Tongue (tissue), 2 donors: ENCODE data around the gene DPEP2NB. TPM values are rescaled to one million over a fixed set of nuclear protein-coding genes. Genes with fewer than 3 reads are reported as not detected.
"Not testable (repeated sequence)": the region's sequence is repeated elsewhere in the genome, so short reads cannot be mapped to it uniquely, and the experiment has no call there.

Source experiments
- DNase-seq: peaks from one replicate; pipeline ENCODE4 v3.0.0-alpha.2; 2015
- total RNA-seq: library from RNA; depleted of rRNA; stranded (reverse); fragments of >200 nt; gene quantifications from one replicate; pipeline ENCODE4 v1.2.3, GENCODE V29; 2014

DPEP2NB gene, protein sequence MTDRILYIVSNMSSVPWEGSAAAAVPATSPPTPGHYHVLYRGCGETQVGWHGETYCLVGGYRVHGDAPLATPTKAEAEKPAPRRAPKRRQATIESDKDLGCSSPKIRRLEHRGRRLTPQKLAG
- not detected for total RNA-seq

DNA sequence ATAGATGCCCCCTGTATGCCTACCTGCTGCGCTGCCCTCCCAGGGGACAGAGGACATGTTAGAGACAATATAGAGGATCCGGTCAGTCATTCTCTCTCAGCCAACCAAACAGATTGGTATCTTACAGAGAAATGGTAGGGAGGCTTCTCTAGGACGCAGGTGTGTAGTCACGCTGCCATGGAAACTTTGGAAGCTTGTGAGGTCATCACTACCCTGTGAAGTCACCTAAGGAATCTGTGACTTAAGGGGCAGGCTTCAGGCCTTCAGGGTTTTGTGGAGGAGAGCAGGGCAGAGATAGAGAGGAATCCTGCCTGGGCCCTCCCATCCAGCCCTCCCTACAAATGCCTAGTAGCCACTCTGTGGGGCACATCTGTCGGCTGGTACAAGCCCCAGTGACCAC lies at the start of gene DPEP2NB:
Gene DPEP2NB (minus strand): TSS at position 231 of the 400 bp plus-strand sequence. CDS start 141 bp downstream, at position 90.
- DNase-seq: no peak

DNA sequence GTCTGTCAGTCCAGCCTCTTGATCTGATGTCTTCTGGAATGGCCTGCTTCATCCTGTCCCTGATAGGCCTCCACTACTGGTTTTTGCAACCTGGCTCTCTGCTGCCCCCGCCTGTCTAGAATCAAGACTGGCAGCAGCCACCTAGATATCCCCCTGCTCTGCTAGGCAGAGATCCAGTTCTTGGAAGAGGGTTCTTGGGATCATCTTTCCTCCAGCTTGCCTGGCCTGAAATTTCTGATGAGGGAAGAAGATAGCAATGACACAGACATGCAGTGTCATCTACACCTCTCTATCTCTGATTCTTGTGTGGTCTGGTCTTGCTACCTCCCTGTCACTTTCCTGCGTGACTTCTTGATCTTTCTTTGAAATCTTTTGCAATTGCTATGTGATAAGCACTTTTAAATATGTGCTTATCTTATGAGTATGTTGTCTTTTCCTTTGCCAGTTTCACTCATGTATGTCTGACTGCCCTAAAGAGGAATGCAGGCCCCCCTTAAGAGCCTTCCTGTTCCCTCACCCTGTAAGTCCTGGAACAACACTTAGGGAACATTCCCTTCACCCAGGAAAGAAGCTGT lies 49.2 kb upstream of the DPEP2NB start:
- peak; percentile 79 for DNase-seq

DNA sequence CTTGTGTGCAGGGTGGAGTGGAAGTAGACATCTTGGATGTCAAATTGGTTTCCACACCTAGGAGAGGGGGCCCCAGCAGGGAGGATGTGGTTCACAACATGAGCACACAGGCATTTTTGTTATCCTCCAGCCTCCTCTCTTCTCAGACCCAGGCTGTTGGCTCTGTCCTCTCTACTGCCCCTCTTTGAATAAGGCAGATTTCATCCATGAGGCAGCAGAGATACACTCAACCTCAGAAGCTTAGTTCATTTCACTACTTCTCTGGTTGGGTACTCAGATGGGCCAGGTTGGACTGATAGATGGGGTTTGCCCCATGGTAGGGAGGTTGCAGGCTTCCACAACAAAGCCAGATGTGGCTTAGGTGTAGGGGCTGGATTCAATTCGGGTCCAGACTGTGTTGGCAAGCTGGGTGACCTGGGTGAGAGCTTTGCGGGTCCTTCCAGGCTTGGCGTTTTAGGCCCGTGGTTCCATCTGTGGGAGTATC lies 47.2 kb upstream of the DPEP2NB start:
- no peak for DNase-seq

DNA sequence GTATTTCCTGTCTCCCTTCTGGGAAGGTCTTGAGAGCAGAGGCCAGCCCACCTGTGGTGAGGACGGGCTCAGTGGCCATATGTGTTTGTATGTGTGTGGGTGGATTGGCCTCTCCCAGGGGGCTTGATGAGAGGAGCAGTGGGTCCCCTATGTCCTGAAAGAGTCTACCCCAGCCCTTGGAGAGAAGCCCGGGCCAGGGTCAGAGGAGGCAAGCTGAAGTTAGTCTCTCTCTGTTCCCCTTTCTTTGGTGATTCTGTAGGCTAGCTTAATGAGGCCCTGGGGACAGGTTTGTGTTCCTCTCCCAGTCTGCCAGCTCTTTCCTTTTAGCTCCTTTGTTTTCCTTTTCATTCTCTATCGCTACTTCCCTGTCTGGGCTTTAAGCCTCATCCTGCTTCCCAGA lies 45.7 kb upstream of the DPEP2NB start:
- no peak for DNase-seq

DNA sequence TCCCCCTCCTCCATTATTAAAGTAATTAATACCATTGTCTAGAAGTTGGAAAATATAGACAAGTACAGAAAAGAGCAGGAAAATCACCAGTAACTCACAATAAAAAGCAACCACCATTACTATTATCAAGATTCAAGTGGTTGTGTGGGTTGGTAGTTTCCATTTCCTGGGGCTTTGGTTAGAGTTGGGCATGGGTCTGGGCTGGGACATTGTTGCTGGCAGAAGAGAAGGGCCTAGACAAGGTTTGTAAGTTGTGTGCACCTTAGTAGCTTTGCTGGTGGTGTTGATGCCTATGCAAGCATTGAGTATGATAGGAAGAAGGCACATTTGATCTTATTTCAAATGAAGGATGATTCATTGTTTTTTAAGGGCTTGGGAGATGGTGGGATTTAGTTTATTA lies 44.1 kb upstream of the DPEP2NB start:
- no peak for DNase-seq

DNA sequence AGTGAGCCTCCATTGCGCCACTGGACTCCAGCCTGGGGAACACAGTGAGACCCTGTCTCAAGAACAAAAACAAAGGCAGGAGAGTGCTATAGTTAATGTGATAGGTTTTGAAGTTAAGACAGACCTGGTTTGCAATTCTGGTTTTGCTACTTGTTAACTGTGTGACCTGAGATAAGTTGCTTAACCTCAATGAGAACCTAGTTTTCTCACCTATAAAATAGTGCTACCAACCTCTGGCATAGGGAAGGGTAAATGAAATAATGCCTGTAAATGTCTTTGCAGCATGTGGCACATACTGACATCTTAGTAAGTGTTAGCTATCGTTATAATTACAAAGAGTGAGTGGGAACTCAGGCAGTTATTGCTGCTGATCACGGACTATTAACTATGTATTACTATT lies 39.7 kb upstream of the DPEP2NB start:
- no peak for DNase-seq

DNA sequence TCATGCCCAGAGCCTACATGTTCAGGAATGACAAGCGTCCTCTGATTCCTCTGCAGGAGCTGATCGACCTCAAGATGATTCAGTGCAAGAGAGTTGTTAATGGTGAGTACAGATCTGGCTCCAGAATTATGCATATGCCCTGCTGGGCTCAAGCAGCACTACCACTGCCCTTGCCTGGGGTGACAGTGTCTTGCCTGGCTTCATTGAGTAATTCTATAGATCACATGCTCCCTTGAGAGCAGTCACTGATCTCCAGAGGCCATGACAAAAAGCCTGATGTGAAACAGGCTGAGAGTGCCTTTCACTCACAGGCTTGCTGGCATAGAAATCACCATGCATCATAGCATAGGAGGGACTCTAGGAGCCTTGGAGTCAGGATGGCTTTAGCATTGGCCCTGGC lies 33.7 kb upstream of the DPEP2NB start:
- DNase-seq: no peak

DNA sequence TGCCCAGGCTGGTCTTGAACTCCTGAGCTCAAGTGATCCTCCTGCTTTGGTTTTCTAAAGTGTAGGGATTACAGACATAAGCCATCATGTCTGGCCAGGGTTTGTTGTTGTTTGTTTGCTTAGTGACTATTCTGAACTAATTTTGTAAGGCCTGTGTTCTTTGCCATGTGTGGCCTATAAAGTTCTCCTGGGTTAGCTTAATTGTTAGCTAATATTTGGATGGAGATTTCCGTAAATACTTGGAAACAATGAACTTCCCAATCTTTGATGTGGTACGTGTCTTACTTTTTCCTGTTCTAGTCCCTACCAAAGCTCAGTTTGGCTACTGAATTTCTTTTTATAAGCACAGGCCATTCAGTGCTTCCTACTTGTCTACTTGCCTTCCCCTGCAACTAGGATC lies 32.3 kb upstream of the DPEP2NB start:
- no peak for DNase-seq

DNA sequence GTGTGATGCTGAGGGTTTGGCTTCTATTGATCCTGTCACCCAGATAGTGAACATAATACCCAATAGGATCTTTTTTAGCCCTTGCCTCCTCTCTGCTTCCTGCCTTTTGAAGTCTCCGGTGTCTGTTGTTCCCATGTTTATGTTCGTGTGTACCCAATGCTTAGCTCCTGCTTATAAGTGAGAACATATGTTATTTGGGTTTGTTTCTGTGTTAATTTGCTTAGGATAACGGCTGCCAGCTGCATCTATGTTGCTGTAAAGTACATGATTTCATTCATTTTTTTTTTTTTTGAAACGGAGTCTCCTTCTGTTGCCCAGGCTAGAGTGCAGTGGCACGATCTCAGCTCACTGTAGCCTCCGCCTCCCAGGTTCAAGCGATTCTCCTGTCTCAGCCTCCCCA lies 30.4 kb upstream of the DPEP2NB start:
- peak; percentile 14 for DNase-seq

DNA sequence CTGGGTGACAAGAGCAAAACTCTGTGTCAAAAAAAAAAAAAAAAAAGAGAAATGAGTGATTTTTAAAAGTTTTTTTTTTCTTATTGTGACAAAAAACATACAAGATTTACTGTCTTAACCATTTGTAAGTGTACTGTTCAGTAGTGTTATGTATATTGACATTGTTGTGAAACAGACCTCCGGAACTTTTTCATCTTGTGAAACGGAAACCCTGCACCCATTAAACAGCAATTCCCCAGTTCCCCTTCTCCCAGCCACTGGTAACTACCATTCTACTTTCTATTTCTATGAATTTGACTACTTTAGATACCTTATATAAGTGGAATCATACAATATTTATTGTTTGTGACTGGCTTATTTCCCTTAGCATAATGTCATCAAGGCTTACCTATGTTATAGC lies 26.1 kb upstream of the DPEP2NB start:
- no peak for DNase-seq

DNA sequence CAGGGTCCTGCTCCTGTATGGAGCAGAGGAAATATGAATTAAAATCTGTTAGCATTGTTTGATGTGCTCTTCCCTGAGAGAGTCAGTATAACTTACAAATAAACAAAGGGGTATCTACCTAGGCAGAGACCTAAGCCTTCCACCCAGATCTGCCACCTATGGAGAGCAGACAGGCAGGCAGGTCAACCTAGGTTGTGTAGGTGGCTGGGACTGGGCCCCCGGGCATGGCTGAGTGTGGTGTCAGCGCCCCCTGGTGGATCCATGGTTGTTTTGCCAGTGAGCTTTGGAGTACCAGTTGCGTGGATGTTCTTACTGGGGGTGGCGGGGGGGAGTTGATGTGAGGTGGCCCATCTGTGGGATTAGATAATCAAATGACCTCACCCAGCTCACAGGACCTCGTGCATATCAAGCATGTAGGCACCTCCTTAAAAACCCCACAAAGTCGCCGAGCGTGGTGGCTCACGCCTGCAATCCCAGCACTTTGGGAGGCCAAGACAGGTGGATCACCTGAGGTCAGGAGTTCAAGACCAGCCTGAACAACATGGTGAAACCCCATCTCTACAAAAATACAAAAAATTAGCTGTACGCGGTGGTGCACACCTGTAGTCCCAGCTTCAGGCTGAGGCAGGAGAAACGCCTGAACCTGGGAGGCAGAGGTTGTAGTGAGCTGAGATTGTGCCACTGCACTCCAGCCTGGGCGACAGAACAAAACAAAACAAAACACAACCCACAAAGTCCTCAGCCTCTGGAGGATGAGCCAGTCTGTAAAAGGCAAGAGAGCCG lies 25.0 kb upstream of the DPEP2NB start:
- DNase-seq: peak; percentile 76

DNA sequence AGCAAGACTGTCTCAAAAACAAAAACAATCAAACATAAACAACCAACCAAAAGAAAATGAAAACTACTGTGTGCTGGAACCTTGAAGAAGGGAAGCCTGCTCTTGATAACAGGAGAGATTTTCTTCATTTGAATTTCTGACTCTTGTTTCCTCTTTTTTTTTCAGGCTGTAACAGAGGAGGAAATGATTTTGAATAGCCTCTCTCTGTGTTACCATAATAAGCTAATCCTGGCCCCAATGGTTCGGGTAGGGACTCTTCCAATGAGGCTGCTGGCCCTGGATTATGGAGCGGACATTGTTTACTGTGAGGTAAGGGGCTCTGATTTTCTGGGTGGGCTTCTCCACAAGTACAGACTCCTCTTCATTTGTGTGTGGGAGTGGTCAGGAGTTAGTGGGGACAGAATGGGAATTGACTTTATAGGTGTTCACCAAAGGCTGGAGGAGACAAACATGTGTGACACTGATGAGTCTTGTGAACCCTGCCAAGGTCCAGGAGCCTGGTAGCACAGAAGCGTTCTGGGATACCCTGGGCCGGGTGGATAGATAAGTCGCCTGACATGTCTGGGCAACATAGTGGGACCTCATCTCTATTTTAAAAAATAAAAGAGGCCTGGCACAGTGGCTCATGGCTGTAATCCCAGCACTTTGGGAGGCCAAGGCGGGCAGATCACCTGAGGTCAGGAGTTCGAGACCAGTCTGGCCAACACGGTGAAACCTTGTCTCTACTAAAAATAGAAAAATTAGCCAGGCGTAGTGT lies 22.3 kb upstream of the DPEP2NB start:
- no peak for DNase-seq

DNA sequence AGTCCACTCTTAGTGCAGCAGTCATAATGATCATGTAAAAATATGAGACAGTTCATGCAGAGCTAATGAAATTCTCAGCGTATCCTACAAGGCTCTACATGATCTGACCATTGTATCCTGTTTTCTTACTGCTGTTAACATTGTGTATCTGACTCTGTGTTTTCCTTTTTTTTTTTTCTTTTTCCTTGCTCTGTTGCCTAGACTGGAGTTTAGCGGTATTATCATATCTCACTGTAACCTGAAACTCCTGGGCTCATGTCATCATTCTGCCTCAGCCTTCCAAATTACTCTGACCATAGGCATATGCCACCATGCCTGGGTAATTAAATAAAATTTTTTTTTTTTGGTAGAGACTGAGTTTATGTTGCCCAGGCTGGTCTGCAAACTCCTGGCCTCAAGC lies 19.5 kb upstream of the DPEP2NB start:
- DNase-seq: no peak

DNA sequence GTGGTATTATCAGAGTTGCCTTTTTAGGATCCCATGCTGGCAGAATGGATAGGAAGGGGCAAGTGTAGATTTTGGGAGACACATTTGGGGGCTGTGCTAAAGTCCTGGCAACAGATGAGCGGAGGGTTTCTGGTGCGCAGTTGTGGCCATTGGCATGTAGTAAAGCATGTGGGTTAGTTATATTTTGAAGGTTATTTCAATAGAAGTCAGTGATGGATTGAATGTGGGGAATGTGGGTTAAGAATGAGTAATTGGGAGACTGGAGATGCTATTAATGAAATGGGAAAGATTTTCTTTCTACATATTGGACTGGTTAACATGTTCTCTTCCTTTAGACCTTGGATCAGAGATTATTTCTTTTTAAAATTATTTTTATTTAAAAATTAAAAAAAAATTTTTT lies 17.4 kb upstream of the DPEP2NB start:
- DNase-seq: no peak

DNA sequence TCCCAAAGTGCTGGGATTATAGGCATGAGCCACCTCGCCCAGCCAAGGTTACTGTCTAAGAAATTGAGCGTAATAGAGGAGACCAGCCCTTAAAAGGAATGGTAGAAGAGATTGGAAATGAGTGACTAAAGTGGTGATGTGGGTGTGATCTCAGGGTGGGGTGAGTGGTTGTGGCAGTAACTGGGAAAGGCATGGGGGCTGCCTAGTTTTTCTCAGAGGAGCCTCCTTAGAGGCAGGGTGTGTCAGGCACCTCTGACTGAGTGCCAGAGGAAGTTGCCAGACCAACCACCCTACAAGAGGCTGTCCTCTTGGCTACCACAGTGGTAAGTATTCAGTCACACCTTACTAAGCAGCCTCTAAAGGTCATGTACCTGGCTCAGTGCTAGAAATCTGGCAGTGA lies 16.2 kb upstream of the DPEP2NB start:
- DNase-seq: no peak

DNA sequence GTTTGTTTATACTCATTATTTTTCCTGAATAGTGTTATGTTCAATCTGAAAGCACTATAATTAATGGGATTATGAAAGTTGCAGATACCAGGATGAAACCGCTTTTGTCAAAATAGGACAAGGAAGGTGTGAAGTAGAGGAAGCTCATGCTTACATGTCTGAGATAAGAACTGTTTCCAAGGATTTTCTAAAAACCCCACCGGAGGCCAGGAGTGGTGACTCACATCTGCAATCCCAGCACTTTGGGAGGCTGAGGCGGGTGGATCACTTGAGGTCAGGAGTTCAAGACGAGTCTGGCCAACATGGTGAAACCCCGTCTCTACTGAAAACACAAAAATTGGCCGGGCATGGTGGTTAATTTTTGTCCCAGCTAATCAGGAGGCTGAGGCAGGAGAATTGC lies 14.4 kb upstream of the DPEP2NB start:
- not testable (repeated sequence) for DNase-seq

DNA sequence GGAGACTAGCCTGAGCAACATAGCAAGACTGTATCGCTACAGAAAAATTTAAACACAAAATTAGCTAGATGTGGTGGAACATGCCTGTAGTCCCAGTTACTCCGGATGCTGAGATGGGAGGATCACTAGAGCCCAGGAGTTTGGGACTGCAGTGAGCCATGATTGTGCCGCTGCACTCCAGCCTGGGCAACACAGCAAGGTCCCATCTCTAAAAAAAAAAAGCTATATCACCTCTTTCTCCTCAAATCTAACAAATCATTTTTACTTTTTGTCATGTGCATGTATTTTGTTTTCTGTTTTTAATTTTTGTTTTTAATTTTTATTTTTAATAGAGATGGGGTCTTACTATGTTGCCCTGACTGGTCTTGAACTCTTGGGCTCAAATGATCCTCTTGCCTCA lies 13.3 kb upstream of the DPEP2NB start:
- DNase-seq: no peak

DNA sequence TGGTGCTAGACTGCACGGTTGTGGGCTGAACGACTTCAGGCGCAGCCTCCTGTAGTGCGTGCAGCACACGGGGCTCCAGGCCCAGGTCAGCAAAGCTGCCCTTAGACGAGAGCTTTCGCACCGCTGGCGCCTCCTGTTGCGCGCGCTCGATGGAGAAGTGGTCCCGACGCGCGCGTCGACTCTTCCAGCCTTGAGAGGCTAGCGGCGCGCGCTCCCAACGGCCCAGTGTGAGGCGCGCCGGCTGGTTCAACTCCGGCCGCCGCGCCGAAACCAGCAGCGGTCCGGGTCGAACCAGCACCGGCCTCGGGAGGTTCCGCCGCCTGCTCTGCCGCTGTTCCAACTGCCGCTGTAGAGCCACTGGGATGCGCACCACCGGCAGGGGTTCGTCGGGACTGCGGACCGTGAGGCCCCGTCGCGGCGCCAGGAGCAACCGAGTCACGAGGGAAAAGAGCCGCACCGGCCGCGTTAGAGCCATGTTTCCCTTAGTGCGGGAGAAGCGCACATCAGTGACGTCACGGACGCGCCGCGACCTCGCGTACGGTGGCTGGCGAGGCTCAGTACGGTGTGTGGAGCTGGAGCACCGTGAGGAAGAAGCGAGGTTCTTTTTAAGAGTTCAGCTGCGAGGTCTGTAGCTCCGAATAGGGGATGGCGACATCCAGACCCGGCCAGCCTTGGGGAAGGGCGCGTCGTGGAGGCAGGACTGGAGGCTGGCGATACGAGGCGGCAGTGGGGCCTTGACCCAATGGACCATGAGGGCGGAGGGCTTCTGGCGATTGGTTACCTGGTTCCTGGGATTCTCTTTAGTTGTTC lies 7.2 kb upstream of the DPEP2NB start, which contains the start of the genes DDX28 and DUS2:
Gene DDX28 (minus strand): TSS at position 505 of the 810 bp plus-strand sequence. CDS start 30 bp downstream, at position 475.
Gene DUS2 (plus strand): TSS at position 557 of the 810 bp plus-strand sequence. CDS start 14,740 bp downstream, outside the sequence.
- peak; percentile 97 for DNase-seq

DNA sequence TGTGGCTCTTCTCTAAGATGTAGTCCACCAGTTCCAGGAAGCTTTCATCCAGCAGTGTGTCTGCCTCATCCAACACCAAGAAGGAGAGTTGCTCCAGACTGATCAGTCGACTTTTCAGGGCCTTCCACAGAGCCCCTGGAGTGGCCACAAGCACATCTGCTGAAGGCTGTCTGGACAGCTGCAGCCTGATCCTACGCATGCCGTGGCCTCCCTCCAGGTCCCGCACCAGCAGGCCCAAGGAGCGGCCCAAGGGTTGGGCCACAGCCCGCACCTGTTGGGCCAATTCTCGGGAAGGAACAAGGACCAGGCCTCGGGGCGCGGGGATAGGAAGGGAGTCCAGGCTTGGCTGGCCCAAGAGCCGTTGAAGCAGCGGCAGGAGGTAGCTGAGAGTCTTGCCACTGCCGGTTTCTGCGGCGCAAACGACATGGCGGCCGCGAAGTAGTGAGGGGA lies 6.6 kb upstream of the DPEP2NB start:
- no peak for DNase-seq

DNA sequence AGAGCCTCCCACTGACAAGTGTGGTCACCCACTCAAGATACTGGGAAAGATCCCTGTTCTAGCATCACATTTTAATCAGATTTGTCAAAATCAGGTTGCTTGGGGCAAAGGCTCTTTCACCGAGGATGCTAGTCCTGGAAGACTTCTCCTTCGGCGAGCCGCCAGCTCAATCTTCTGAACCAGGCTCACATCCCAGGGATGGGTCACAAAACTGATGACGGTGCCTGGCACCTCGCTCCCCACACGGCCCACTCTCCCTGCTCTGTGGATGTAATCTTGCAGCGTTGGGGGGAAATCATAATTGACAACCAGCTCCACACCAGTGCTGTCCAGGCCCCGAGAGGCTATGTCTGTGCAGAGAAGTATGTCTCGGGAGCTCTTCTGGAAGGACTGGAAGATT lies 5.8 kb upstream of the DPEP2NB start:
- no peak for DNase-seq

DNA sequence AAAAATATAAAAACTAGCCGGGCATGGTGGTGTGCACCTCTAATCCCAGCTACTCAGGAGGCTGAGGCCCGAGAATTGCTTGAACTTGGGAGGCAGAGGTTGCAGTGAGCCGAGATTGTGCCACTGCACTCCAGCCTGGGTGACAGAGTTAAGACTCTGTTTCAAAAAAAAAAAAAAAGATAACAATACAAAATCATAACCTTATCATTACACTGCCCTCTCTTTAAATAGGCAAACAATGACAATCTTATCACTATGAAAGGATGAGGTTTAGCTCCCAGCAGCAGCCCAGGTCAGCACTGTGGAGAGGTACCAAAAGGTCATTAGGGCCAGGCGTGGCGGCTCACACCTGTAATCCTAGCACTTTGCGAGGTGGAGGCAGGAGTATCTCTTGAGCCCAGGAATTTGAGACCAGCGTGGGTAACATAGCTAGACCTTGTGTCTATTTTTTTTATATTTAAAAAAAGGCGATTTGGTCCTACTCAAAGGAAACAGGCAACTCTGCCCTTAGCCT lies 3.5 kb upstream of the DPEP2NB start:
- no peak for DNase-seq
